Endothelial cell of umbilical vein (primary cell): ENCODE data around the gene TMEM14A. TPM values are rescaled to one million over a fixed set of nuclear protein-coding genes. Genes with fewer than 3 reads are reported as not detected.

ENCODE experiments used
- BruUV-seq: library from RNA; stranded (reverse); fragments of 400-500 nt; replicated peaks from 2 replicates; lab custom pipeline; 2021; lab: Mats Ljungman, UMichigan
- CTCF ChIA-PET: fragments of 300-600, 350-600 bp; sonication (Branson Sonifier 250); formaldehyde crosslinking; loops from one replicate; lab custom pipeline; 2021; ENCODE audit warnings: antibody characterized with exemption, inconsistent platforms; lab: Charles Lee
- POLR2A ChIA-PET: fragments of 300-600, 350-600 bp; sonication (Branson Sonifier 250); formaldehyde crosslinking; loops from one replicate; lab custom pipeline; 2021; ENCODE audit warnings: antibody characterized with exemption, inconsistent platforms; lab: Charles Lee
- DNase-seq: peaks from one replicate; pipeline ENCODE4 v3.0.0-alpha.2; 2011; ENCODE audit warnings: low read depth, low spot score
- FAIRE-seq: peaks from 2 replicates; lab custom pipeline; 2011; peaks lifted over from hg19 to GRCh38; lab: Jason Lieb, UNC
- H2AFZ ChIP-seq: 2 replicates; pipeline ENCODE4 v1.6.0; 2012; ENCODE audit warnings: low read depth, low read length, control low read depth, inconsistent platforms
- H3K27ac ChIP-seq: 2 replicates; pipeline ENCODE4 v1.5.1; 2011; ENCODE audit warnings: low read depth, mild to moderate bottlenecking, control low read depth, low read length, moderate library complexity; ENCODE audit not compliant: insufficient read depth
- H3K27me3 ChIP-seq, 2 experiments: 2 replicates each; pipeline versions ENCODE4 v1.6.0 to v1.6.1; 2011; ENCODE audit warnings: low read length in 2 of 2, mixed read lengths in 1 of 2; ENCODE audit not compliant: control insufficient read depth in 2 of 2, insufficient read depth in 2 of 2
- H3K36me3 ChIP-seq, 2 experiments: 2 replicates in 1 of 2; 3 replicates in 1 of 2; pipeline ENCODE4 v1.5.1; 2011; ENCODE audit warnings: low read length in 2 of 2, mild to moderate bottlenecking in 1 of 2, moderate library complexity in 1 of 2; ENCODE audit not compliant: control insufficient read depth in 2 of 2, insufficient read depth in 2 of 2; ENCODE audit errors: extremely low read depth in 1 of 2
- H3K4me1 ChIP-seq: 3 replicates; pipeline ENCODE4 v1.5.1; 2011; ENCODE audit warnings: mild to moderate bottlenecking, low read length; ENCODE audit not compliant: control insufficient read depth, insufficient read depth; ENCODE audit errors: extremely low read depth
- H3K4me2 ChIP-seq: 2 replicates; pipeline ENCODE4 v1.6.1; 2011; ENCODE audit warnings: low read length, control low read depth, mixed read lengths; ENCODE audit not compliant: insufficient read depth
- H3K4me3 ChIP-seq, 3 experiments: fragments of 200-600 bp in 1 of 3; sonication (generic), shearing (Covaris generic) in 1 of 3; replicated peaks in 1 of 3; 2 replicates each; pipeline ENCODE4 v1.5.1; 2011 to 2016; ENCODE audit warnings: control low read depth in 3 of 3, low read length in 3 of 3, mild to moderate bottlenecking in 2 of 3, inconsistent platforms in 1 of 3, low read depth in 1 of 3, moderate library complexity in 1 of 3; ENCODE audit not compliant: insufficient read depth in 1 of 3
- H3K79me2 ChIP-seq: 2 replicates; pipeline ENCODE4 v1.6.0; 2012; ENCODE audit warnings: low read length, inconsistent platforms; ENCODE audit not compliant: control insufficient read depth, insufficient read depth
- H3K9ac ChIP-seq: replicated peaks from 2 replicates; pipeline ENCODE3; 2011; ENCODE audit warnings: low read length, control low read depth; ENCODE audit not compliant: insufficient read depth; ENCODE audit errors: extremely low read depth
- H3K9me1 ChIP-seq: replicated peaks from 3 replicates; pipeline ENCODE4 v1.6.0; 2011; ENCODE audit warnings: mild to moderate bottlenecking, low read length; ENCODE audit not compliant: control insufficient read depth, insufficient read depth; ENCODE audit errors: extremely low read depth
- H3K9me3 ChIP-seq: replicated peaks from 2 replicates; pipeline ENCODE4 v1.5.1; 2012; ENCODE audit warnings: low read length, inconsistent platforms; ENCODE audit not compliant: control insufficient read depth, insufficient read depth
- H4K20me1 ChIP-seq: replicated peaks from 2 replicates; pipeline ENCODE3; 2011; ENCODE audit warnings: mild to moderate bottlenecking, low read length; ENCODE audit not compliant: control insufficient read depth, insufficient read depth; ENCODE audit errors: extremely low read depth
- CTCF ChIP-seq, 2 donors: IDR thresholded peaks; 1 replicate in 1 of 2; 2 replicates in 1 of 2; pipeline ENCODE4 v1.5.1; 2011; ENCODE audit warnings: low read length in 2 of 2, mild to moderate bottlenecking in 2 of 2, moderate library complexity in 2 of 2, control low read depth in 1 of 2, inconsistent platforms in 1 of 2, low read depth in 1 of 2; ENCODE audit not compliant: insufficient read depth in 1 of 2; ENCODE audit errors: extremely low read depth in 1 of 2
- EZH2 ChIP-seq: IDR thresholded peaks from 2 replicates; pipeline ENCODE4 v1.6.1; 2012; ENCODE audit warnings: borderline replicate concordance, low read depth, mild to moderate bottlenecking, moderate library complexity, low read length, inconsistent platforms; ENCODE audit not compliant: severe bottlenecking
- FOS ChIP-seq: IDR thresholded peaks from 2 replicates; pipeline ENCODE4 v1.6.1; 2011; ENCODE audit warnings: mild to moderate bottlenecking, low read length, moderate library complexity, borderline replicate concordance; ENCODE audit not compliant: insufficient read depth
- GATA2 ChIP-seq: IDR thresholded peaks from 2 replicates; pipeline ENCODE4 v1.7.0; 2011; ENCODE audit warnings: low read depth, mild to moderate bottlenecking, moderate library complexity, mixed read lengths, low read length; ENCODE audit not compliant: insufficient read length, insufficient read depth
- JUN ChIP-seq: IDR thresholded peaks from 2 replicates; pipeline ENCODE4 v1.6.1; 2011; ENCODE audit warnings: borderline replicate concordance, low read depth; ENCODE audit not compliant: insufficient read length, insufficient read depth
- MAX ChIP-seq: IDR thresholded peaks from 2 replicates; pipeline ENCODE4 v1.6.1; 2011; ENCODE audit not compliant: insufficient read depth, insufficient read length
- MYC ChIP-seq: IDR thresholded peaks from one replicate; pipeline ENCODE4 v1.6.1; 2011; ENCODE audit warnings: mild to moderate bottlenecking, low read depth, low read length
- POLR2A ChIP-seq: IDR thresholded peaks from 2 replicates; pipeline ENCODE4 v1.6.1; 2012; ENCODE audit warnings: low read depth, mild to moderate bottlenecking, control low read depth, low read length
- POLR2AphosphoS5 ChIP-seq: IDR thresholded peaks from 2 replicates; pipeline ENCODE4 v1.6.1; 2012; ENCODE audit warnings: low read depth, mild to moderate bottlenecking, control low read depth, low read length, moderate library complexity; ENCODE audit not compliant: insufficient read depth
- dilution Hi-C: fragments of 300-500 bp; cut with MboI; formaldehyde crosslinking; loops from one replicate; pipeline ENCODE4 v1.15.0; 2019; ENCODE audit warnings: low sequenced_read_pairs; ENCODE audit not compliant: extremely low pct_ligation_motif_present
- intact Hi-C: fragments of 100-400 bp; cut with micrococcal nuclease; formaldehyde crosslinking; loops from one replicate; pipeline ENCODE4 v1.10.0; 2022
- polyA plus RNA-seq, 4 experiments: library from polyadenylated mRNA; depleted of rRNA in 3 of 4; stranded (reverse) in 3 of 4; unstranded in 1 of 4; fragments of >200 nt; gene quantifications; 2 replicates each; pipeline versions ENCODE4 v1.2.1 to v1.2.3, GENCODE V29; 2011 to 2012; ENCODE audit warnings: missing spikeins in 1 of 4
- total RNA-seq: library from RNA; stranded (reverse); gene quantifications from 2 replicates; pipeline ENCODE4 v1.2.3, GENCODE V29; 2021

TMEM14A gene
- total and polyA plus RNA-seq, 2 donors (not counting 3 experiments of a cell fraction or from before 2014, with no cell fraction given): 19.5 to 33.7 TPM

GRCh38 chr6:52636830-52637229 is 34.1 kb upstream of the TMEM14A start:
- Histone ChIP-seq H3K9me1 (no peaks in the 10 kb centered on the region), H3K27ac (no peak overlapping the region), H2AFZ (no peak overlapping the region), H3K27me3 (no peaks in the 10 kb centered on the region), H3K4me3 (no peak overlapping the region), H3K4me2 (no peak overlapping the region), H3K79me2 (no peaks in the 10 kb centered on the region), H3K9ac (no peak overlapping the region), H4K20me1 (no peaks in the 10 kb centered on the region), H3K4me1 (peaks cover 13% of the 10 kb centered on the region), H3K9me3 (no peaks in the 10 kb centered on the region), H3K36me3 (no peaks in the 10 kb centered on the region)
- POLR2A ChIA-PET: no interaction called here
- no TSS peak for BruUV-seq
- FAIRE-seq (no peak), DNase-seq (no peak)
- dilution Hi-C loops: no loop called here
- CTCF ChIA-PET: no interaction called here
- intact Hi-C loops: no loop called here
- TF ChIP-seq MAX: no peak
- no peak for TF ChIP-seq JUN
- no peak for TF ChIP-seq GATA2
- no peak for TF ChIP-seq CTCF (IDR thresholded peaks at IDR 0.05; ENCODE audit: extremely low read depth in 1 of 2, insufficient read depth in 1 of 2, low read depth in 1 of 2, low read length in 2 of 2)
- no peak for TF ChIP-seq EZH2
- no peak for TF ChIP-seq POLR2AphosphoS5
- no peak for TF ChIP-seq FOS
- TF ChIP-seq POLR2A: no peak
- TF ChIP-seq MYC: no peak
